IPS-15b (cell line): ENCODE results near the gene ETS1.

Experiments
- H3K27me3 ChIP-seq: one replicate; pipeline ENCODE4 v1.6.1; 2013; ENCODE audit warnings: low read length; ENCODE audit not compliant: control insufficient read depth, insufficient read depth
- H3K36me3 ChIP-seq: one replicate; pipeline ENCODE4 v1.6.1; 2013; ENCODE audit warnings: low read length; ENCODE audit not compliant: control insufficient read depth, insufficient read depth
- H3K4me1 ChIP-seq: one replicate; pipeline ENCODE4 v1.6.1; 2013; ENCODE audit warnings: mild to moderate bottlenecking, low read length; ENCODE audit not compliant: control insufficient read depth, insufficient read depth
- H3K4me3 ChIP-seq: one replicate; pipeline ENCODE4 v1.5.1; 2013; ENCODE audit warnings: low read depth, low read length
- H3K9ac ChIP-seq: one replicate; pipeline ENCODE4 v1.6.1; 2013; ENCODE audit warnings: low read depth, mild to moderate bottlenecking, low read length
- H3K9me3 ChIP-seq: one replicate; pipeline ENCODE4 v1.6.1; 2013; ENCODE audit warnings: mild to moderate bottlenecking, low read length; ENCODE audit not compliant: control insufficient read depth, insufficient read depth

Gene ETS1

DNA sequence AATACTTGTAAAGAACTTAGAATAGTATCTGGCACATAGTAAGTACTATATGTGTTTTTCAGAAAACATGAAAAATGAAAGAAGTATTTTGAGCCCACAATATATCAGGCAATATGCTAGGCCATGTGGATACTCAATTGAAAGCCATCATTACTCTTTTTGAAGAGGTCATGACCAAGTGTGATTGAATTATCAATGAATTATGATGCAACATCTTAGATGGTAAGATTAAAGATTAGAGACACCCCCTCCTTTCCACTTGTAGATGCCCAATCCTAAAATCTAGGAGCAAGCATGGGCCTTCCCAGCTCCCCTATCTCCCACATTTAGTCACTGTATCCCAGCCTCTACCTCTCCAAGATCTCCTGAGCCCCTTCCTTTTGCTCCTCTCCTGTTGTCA, 154.4 kb downstream of the ETS1 start:
- no peak overlapping the region for H3K4me3 ChIP-seq
- no peak overlapping the region for H3K9ac ChIP-seq
- no peaks in the 10 kb centered on the region for H3K27me3 ChIP-seq
- H3K4me1 ChIP-seq, result no peaks in the 10 kb centered on the region
- no peaks in the 10 kb centered on the region for H3K9me3 ChIP-seq
- H3K36me3 ChIP-seq, result no peaks in the 10 kb centered on the region

DNA sequence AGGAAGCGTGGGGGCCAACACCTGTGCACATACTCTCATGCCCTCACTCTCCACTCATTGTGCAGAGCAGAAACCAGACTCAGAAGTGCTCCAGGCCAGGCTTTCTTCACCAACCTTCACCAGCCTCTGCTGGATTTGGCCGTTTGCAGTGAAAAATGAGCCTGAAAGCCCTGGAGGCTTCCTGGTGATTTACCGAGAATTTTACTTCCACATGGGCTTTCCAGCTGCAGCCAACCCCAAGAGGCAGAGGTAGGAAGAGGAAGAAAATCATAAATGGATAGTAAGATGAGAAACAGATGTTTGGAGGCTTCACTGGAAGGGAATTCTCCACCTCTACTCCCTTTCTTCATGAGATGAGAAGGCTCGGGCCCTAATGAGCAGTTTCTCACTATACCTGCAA, 155.4 kb downstream of the ETS1 start:
- no peaks in the 10 kb centered on the region for H3K27me3 ChIP-seq
- no peaks in the 10 kb centered on the region for H3K9me3 ChIP-seq
- no peaks in the 10 kb centered on the region for H3K4me1 ChIP-seq
- no peak overlapping the region for H3K4me3 ChIP-seq
- H3K36me3 ChIP-seq, result no peaks in the 10 kb centered on the region
- no peak overlapping the region for H3K9ac ChIP-seq

DNA sequence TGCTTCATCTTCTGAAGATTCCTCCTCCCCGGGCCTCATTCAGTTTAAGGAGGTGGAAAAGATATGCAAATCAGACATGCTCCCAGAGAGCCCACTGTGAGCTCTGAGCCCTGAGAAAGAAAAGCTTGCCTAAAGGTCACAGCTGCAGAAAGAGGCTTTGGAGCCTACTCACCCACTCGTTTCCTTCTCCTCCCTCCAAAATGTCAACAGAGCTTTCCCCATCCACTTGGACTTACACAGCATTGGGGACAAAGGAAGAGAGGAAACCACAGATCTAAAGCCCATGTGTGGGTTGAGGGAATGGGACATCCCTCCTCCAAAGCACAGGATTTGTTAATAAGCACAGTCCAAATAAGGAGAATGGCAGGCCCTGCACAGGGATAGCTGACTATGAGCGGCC, 158.4 kb downstream of the ETS1 start:
- Histone ChIP-seq H3K4me1 (no peaks in the 10 kb centered on the region), H3K9me3 (no peaks in the 10 kb centered on the region), H3K9ac (no peak overlapping the region), H3K27me3 (no peaks in the 10 kb centered on the region), H3K4me3 (no peak overlapping the region), H3K36me3 (no peaks in the 10 kb centered on the region)

DNA sequence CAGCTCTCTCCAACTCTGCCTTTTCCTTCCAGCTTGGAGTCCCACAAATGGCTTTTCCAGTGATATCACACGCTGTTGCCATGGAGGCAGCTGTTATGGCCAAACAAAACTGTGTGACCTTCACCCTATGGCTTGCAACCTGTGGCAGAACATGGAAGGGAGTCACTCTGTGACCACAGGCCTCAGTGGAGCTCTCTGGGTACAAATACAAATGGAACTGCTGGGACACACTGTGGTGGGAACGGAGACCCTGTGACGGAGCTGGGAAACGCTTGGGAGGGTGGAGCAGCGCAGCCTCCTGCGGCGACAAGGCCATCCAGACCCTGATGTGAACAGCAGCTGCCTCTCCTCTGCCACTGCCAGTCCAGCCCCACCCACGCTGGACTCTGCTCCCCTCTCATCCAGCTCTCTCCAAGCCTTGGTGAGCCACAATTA, 162.5 kb downstream of the ETS1 start:
- no peaks in the 10 kb centered on the region for H3K36me3 ChIP-seq
- no peak overlapping the region for H3K9ac ChIP-seq
- H3K9me3 ChIP-seq, result no peaks in the 10 kb centered on the region
- H3K4me1 ChIP-seq, result no peaks in the 10 kb centered on the region
- H3K27me3 ChIP-seq, result no peaks in the 10 kb centered on the region
- no peak overlapping the region for H3K4me3 ChIP-seq

DNA sequence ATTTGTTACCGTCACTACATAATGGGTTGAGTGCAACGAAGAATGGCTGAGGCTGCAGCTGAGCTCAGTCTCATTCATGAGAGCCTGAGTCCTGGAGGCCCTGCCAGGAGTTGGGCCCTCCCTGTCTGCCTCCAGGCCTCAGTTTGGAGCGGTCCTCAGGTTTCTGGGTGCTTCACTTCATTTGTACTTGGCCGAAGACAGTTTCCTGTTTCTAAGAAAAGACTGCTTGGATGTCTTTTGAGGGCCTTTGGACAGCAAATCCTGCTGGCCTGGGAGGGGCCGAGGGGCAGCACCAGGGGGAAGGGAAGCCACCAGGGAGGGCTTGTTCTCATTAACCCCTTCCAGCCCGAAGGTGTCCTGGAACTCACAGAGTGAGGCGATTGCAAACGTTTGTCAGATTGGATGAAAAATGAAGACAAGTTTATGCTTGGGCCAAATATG, 163.1 kb downstream of the ETS1 start:
- Histone ChIP-seq H3K36me3 (no peaks in the 10 kb centered on the region), H3K4me1 (no peaks in the 10 kb centered on the region), H3K4me3 (no peak overlapping the region), H3K27me3 (no peaks in the 10 kb centered on the region), H3K9ac (no peak overlapping the region), H3K9me3 (no peaks in the 10 kb centered on the region)

DNA sequence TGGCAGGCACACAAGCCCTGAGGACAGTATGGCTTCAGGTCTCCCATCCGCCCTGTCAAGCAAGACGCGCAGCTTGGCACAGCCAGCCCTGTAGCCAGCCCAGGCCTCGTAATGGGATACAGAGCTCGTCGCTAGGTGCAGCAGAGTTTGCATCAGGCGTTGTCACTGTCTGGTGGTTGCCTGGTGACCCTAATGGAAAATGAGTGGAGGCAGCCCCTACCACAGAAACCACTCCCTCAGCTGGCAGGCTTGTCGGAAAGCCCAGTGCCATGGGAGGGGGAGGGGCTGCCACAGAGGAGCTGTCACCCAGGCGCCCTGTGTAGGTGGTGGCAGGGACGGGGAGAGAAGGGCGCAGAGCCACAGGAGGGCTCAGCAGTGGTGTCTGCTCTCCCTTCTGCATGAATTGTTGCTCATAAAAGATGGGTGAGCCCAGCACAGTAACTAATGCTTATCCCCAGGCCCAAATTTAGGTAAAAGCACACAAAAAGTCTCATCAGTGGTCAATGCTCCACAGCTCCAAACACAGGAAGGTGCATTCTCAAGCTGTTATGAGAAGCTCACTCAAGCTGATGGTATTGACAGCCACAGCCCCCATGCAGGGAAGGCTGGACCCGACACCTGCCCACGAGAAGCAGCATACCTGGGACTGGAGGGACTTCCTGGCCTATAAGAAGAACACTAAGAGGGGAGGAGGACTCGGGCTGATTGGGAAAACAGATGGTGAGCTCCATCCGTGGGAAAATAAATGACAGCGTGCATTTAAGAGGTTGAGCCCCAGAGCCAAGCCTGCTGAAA, 164.6 kb downstream of the ETS1 start:
- H3K9me3 ChIP-seq, result no peaks in the 10 kb centered on the region
- no peak overlapping the region for H3K4me3 ChIP-seq
- no peaks in the 10 kb centered on the region for H3K36me3 ChIP-seq
- H3K4me1 ChIP-seq, result no peaks in the 10 kb centered on the region
- no peaks in the 10 kb centered on the region for H3K27me3 ChIP-seq
- no peak overlapping the region for H3K9ac ChIP-seq

DNA sequence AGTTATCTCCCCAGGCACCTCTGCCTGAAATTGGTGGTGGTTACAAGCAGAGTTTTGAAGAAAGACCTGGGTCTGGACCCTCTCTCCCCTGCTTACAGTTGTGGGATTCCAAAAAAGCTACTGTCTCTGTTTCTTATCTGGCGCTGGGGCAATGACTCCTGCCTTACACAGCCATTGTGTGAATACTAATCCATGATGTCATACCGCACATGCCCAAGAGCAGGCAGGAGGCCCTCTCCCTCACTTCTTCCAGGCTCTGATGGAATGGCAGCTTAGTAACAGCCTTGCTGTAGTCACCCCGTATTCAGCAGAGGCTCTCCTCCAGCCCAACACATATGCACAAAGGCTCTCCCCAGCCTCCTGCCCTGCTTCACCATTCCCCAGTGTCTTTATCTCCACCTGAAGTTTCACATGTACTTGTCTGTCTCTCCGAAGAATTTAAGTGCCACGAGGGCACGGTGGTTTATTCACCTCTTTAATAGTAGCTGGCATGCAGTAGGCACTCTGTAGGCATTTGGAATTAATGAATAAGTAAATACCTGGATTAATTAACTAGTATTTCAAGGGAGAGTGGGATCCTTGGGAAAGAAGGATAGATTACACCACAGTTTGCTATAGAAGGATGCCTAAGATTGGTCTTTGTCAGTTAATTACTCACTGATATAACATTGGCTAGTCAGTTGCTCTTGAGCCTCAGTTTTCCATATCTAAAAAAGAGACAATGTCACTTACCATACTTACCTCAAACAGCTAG, 165.6 kb downstream of the ETS1 start:
- Histone ChIP-seq H3K4me1 (no peaks in the 10 kb centered on the region), H3K27me3 (no peaks in the 10 kb centered on the region), H3K9me3 (no peaks in the 10 kb centered on the region), H3K4me3 (no peak overlapping the region), H3K36me3 (no peaks in the 10 kb centered on the region), H3K9ac (no peak overlapping the region)

DNA sequence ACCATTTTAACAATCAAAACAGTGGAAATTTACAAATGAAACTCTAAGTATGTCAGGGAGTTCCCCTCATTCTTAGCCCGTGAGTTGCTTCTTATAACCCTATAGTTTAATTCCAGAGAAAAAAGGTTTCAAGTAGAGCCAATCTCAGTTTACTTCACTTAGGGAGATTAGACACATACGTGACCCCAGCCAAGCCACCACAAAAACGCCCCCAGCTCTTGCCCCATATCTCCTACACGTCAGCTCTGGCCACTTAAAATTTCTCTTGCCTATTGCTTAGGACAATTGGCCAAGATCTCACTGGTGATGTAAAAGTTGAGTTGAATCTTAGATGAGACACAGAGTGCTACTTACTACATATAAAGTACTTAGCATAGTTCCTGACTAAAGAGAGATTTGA, 166.4 kb downstream of the ETS1 start:
- Histone ChIP-seq H3K36me3 (no peaks in the 10 kb centered on the region), H3K27me3 (no peaks in the 10 kb centered on the region), H3K9ac (no peak overlapping the region), H3K9me3 (no peaks in the 10 kb centered on the region), H3K4me1 (no peaks in the 10 kb centered on the region), H3K4me3 (no peak overlapping the region)

DNA sequence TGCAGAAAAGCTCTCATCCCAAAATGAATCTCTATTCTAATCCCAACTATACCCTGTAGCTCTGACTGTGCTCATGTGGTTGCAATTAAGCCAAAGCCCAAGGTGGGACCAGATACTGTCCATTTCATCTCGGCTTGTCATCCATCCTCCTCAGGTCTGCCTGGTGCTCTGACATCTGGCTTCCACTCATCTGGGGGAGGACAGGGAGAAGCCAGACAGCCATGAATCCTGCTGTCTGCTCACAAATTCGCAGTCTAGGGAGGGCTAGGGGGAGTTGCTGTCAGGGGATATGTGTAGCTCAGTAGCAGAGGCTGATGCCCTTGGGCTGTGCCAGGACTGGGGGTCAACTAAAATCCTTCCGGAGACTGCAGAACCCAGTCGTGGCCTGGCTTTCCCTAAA, 167.1 kb downstream of the ETS1 start:
- Histone ChIP-seq H3K9ac (no peak overlapping the region), H3K36me3 (no peaks in the 10 kb centered on the region), H3K27me3 (no peaks in the 10 kb centered on the region), H3K4me3 (no peak overlapping the region), H3K9me3 (no peaks in the 10 kb centered on the region), H3K4me1 (no peaks in the 10 kb centered on the region)

DNA sequence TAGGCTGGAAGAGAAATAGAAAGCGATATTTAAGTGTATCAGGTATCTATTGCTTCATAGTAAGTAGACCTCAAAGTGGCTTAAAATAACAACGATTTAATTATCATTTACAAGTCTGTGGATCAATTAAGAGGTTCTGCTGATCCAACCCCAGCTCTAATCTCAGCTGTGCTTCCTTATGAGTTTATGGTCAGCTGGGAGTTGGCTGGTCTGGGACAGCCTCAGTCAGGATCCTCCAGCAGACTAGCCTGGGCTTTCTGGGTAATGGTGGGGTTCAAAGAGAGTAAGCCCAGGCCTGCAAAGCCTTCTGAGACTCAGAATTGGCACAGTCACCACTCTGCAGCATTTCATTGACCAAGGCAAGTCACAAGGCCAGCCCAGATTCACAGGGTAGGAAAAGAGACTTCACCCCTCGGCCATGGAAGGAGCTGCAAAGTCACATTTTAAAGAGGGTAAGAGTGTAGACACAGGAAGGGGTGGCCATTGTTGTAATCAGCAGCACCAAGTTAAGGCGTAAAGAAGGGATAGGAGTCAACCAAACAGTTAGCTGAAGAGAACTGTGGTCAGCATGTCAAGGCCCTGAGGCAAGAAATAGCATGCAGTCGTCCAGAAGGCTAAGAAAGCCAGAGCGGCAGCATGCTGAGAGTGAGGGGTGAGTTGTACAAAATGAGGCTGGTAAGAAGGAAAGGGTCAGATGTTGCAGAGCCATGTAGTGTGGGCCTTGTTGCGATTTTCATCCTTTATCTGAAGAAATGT, 168.2 kb downstream of the ETS1 start:
- Histone ChIP-seq H3K4me1 (no peaks in the 10 kb centered on the region), H3K4me3 (no peak overlapping the region), H3K27me3 (no peaks in the 10 kb centered on the region), H3K9me3 (no peaks in the 10 kb centered on the region), H3K9ac (no peak overlapping the region), H3K36me3 (no peaks in the 10 kb centered on the region)

DNA sequence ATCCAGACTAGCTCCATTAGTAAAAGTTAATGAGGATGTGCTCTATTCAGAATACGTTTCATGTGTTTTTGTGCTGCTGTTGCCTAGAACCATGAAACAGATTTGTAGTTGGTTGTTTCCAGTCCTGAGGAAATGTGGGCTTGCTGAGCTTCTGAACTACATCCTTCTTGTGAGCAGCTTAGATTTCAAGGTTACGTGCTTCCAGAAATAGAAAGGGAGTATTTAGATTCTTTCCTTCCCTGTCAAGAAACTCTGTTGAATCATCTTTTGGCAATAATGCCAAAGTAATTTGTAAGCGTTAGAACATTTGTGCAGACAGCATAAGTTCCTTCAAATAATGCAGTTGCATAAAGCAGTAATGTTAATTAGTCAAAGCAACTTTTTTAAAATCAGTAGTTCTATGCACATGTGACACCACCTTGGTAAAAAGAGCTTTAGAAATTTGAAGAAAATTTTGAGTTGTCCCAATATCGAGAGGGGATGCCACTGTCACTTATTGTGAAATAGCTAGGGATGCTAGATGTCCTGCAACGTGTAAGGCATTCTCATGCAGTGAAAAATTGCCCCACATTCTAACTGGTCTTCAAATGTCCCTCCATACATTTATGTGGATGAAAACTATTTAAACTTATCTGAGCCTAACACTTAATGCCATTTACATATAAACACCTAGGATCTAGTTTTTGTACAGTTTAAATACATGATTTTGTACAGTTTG, 169.6 kb downstream of the ETS1 start:
- no peak overlapping the region for H3K9ac ChIP-seq
- no peaks in the 10 kb centered on the region for H3K4me1 ChIP-seq
- H3K27me3 ChIP-seq, result no peaks in the 10 kb centered on the region
- H3K36me3 ChIP-seq, result no peaks in the 10 kb centered on the region
- H3K4me3 ChIP-seq, result no peak overlapping the region
- no peaks in the 10 kb centered on the region for H3K9me3 ChIP-seq
